HG03342 (cell line): ENCODE results near the gene N4BP2.
"Not testable (repeated sequence)": the region's sequence is repeated elsewhere in the genome, so short reads cannot be mapped to it uniquely, and the experiment has no call there.

Source experiments
- ATAC-seq: cut with Tn5 transposase; IDR thresholded peaks from one replicate; pipeline ENCODE4 v1.9.1; 2021; ENCODE audit warnings: mild to moderate bottlenecking, moderate library complexity; ENCODE audit not compliant: unreplicated experiment

Gene N4BP2

DNA sequence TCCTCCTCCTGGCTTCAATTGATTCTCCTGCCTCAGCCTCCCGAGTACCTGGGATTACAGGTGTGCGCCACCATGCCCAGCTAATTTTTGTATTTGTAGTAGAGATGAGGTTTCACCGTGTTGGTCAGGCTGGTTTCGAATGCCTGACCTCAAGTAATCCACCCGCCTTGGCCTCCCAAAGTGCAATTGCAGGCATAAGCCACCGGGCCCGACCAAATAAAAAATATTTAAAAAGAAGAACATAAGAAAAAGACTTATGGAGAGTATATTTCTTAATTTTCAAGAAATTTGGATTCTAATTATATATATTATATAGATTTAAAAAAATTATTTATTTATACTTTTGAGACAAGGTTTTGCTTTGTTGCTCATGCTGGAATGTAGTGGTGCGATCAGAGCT lies 29.8 kb downstream of the N4BP2 start:
- ATAC-seq: no peak

DNA sequence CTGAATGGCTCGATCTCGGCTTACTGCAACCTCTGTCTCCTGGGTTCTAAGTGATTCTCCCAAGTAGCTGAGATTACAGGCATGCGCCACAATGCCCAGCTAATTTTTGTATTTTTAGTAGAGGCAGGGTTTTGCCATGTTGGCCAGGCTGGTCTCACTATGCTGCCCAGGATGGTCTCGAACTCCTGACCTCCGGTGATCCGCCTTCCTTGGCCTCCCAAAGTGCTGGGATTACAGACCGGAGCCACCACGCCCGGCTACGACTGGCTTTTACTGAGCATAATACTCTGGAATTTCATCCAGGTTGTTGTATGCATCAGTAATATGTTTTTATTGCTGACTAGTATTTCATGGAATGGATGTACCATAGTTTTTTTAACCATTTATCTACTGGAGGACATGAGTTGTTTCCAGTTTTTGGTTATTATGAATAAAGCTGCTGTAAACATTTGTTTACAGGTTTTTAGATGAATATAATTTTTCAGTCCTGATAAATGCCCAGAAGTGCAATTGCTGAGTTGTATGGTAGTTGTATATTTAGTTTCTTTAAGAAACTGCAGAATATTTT lies 31.2 kb downstream of the N4BP2 start:
- ATAC-seq: no peak

GRCh38 chr4:40093400-40093799 lies 36.8 kb downstream of the N4BP2 start:
- ATAC-seq: not testable (repeated sequence)

DNA sequence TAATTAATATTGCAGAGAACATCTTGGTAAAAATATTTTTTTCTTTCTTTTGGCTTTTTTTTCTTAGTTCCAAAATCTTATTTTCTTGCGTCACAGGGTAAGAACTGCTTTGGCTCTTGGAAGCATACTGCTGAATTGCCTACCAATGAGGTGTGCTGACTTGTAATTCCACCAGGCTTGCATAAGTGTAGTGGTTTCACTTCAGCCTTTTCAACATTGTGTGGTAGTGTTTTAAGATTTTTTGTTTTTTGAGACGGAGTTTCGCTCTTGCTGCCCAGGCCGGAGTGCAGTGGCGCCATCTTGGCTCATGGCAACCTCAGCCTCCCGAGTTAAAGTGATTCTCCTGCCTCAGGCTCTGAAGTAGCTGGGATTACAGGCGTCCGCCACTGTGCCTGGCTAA lies 42.4 kb downstream of the N4BP2 start:
- no peak for ATAC-seq

GRCh38 chr4:40107150-40107549 lies 50.5 kb downstream of the N4BP2 start:
- ATAC-seq: not testable (repeated sequence)

- no peak for ATAC-seq
Measured at GRCh38 chr4:40112027-40112792, 55.6 kb downstream of the N4BP2 start.

GRCh38 chr4:40114206-40114605 lies 57.6 kb downstream of the N4BP2 start:
- ATAC-seq: no peak

DNA sequence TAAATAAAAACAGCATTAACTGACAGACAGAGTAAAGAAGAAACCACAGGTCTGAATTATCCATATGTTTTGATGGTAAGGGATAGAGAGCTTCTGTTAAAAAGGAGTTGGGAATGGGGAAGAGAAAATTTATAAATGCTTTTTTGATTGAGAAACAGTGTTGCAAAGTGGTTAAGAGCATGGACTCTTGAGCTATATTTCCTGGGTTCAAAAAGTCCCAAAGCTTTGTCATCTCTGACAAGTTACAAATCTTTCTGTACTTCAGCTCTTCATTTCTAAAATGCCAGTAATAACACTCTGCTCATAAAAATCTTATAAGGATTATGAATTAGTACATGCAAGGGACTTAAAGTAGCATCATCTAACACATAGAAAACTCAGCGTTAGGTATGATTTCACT lies 62.2 kb downstream of the N4BP2 start:
- no peak for ATAC-seq

GRCh38 chr4:40119344-40119743 lies 62.7 kb downstream of the N4BP2 start:
- ATAC-seq: no peak

DNA sequence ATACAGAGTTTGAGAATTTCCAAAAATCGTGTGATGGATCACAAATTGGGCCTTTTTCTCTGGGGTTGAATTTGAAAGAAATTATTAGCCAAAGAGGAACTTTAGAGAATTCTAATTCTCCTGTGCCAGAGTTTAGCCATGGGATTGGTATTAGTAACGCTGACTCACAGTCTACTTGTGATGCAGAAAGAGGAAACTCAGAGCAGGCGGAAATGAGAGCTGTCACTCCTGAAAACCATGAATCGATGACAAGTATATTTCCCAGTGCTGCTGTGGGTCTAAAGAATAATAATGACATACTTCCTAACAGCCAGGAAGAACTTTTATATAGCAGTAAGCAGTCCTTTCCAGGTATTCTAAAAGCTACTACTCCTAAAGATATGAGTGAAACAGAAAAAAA lies 64.9 kb downstream of the N4BP2 start:
- ATAC-seq: peak; percentile 57

DNA sequence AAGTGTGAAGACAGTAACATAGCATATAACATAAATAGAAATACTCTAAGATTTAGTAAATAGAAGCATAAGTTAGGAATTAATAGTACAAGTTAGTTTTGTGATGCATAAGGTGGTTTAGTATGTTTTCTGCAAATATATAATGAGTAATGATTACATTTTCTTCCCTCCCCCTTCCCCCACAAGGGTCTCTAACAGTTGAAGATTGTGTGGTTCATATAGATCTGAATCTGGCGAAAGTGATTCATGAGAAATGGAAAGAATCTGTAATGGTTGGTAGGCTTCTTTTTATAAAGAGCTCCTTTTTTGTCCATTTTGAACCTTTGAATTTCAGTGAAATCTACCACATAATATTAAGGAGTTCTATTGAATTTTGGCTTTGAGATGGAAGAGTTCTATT lies 66.3 kb downstream of the N4BP2 start:
- ATAC-seq: no peak

DNA sequence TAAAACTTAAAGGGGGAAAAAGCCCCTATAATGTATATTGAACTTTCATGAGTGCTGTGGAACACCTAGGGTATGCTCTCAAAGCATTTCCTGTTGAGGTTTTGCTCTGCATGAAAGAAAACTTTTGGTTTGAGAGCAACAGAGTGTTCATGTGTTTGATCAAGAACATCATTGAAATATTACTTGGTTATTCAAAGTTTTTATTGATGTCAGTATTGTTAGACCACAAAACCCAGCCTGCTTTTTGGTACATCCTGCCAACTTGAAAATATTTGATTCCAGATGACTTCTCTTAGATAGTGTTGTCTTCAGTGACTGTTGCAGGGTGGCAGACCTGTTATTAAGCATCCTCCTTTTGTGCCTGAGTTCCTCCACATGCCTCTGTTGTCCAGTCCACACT lies 68.0 kb downstream of the N4BP2 start:
- ATAC-seq: no peak

GRCh38 chr4:40130401-40131036 lies 73.9 kb downstream of the N4BP2 start:
- ATAC-seq: no peak

DNA sequence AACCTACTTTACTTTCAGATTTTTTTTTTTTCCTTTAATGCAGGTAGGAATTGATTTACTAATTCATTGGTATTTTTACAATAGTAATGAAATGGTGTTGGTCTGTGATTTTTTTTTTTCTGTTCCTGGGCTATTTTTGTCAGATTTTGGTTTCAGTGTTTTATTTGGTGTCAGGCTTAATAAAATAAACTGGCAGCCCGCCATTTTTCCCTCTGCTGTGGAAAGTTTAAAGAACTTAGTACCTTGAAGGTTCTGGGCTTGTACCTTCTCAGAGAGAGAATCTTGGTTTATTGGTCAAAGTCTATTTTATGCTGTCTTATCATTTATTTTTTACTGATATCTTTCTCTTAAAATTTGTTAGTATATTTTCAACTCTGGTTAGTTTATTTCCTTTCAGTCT lies 76.2 kb downstream of the N4BP2 start:
- ATAC-seq: no peak

GRCh38 chr4:40134206-40134917 lies 77.7 kb downstream of the N4BP2 start:
- no peak for ATAC-seq

GRCh38 chr4:40136202-40136601 lies 79.6 kb downstream of the N4BP2 start:
- ATAC-seq: not testable (repeated sequence)

DNA sequence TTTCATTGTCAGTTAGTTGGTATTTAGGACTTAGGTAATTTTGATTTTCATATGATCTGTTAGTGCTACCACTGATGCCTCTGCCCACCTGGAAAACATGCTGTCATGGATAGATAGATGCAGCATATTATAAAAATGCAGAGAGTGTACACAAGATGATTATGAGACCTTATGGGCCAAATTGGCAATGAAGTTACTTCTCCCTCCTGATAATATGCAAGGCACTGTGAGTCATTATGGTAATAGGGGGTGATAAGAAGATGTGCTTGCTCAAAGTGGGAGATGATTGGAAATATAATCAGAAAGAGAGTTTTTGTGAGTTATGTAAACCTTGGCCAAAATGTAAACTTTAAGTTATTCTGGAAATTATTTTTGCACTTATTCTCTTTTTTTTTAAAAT lies 83.5 kb downstream of the N4BP2 start:
- ATAC-seq: no peak

- not testable (repeated sequence) for ATAC-seq
Measured at GRCh38 chr4:40140597-40140996, 83.9 kb downstream of the N4BP2 start.

- no peak for ATAC-seq
Measured at GRCh38 chr4:40143926-40144508, 87.4 kb downstream of the N4BP2 start.

GRCh38 chr4:40144716-40145115 lies 88.1 kb downstream of the N4BP2 start:
- no peak for ATAC-seq

GRCh38 chr4:40147490-40147889 lies 90.8 kb downstream of the N4BP2 start:
- not testable (repeated sequence) for ATAC-seq
